Stimulated activated CD8-positive, alpha-beta memory T cell treated with anti-CD3 and anti-CD28 coated beads, Interleukin-4, amount 100 ng/mL, for 48 hours (primary cell): ENCODE data around the gene JMJD8.
"Not testable (repeated sequence)": the region's sequence is repeated elsewhere in the genome, so short reads cannot be mapped to it uniquely, and the experiment has no call there.

Source experiments
- DNase-seq: peaks from one replicate; pipeline ENCODE4 v3.0.0-alpha.2; 2020

Gene JMJD8

DNA sequence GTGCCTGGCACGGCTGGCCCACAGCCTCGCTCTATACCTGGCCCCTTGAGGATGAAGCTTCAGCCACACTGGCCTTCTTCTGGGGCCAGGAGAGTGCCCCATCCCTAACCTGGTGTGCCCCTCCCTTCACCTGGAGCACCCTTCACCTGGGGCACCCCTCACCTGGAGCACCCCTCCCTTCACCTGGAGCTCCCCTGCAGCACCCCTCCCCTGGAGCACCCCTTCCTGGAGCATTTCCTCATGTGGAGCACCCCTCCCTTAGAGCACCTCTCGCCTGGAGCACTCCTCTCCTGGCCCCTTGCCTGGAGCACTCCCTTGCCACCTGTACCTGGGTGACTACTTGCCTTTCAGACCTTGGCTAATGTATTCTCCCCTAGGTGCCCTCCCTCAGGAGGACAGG lies 23.9 kb upstream of the JMJD8 start:
- no peak for DNase-seq

DNA sequence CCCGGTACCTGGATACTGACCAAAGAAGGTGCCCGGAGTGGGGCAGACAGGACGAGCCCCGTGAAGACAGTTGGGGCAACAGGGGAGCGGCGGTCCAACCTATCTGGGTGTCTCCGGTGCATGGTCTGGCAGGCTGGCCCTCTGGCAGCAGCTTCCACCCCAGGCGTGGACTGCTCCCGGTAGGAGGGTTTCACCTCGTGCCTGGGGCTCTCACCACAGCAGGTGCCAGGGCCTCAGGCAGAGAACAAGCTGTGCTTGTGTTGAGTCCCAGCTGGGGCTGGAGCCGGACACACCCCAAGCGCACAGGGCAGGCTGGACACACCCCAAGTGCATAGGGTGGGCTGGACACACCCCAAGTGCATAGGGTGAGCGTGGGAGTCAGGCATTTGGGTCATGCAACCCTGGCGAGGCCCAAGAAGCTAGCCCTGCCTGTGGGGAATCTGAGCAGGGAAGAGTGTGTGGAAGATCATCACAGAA lies 23.0 kb upstream of the JMJD8 start:
- no peak for DNase-seq

DNA sequence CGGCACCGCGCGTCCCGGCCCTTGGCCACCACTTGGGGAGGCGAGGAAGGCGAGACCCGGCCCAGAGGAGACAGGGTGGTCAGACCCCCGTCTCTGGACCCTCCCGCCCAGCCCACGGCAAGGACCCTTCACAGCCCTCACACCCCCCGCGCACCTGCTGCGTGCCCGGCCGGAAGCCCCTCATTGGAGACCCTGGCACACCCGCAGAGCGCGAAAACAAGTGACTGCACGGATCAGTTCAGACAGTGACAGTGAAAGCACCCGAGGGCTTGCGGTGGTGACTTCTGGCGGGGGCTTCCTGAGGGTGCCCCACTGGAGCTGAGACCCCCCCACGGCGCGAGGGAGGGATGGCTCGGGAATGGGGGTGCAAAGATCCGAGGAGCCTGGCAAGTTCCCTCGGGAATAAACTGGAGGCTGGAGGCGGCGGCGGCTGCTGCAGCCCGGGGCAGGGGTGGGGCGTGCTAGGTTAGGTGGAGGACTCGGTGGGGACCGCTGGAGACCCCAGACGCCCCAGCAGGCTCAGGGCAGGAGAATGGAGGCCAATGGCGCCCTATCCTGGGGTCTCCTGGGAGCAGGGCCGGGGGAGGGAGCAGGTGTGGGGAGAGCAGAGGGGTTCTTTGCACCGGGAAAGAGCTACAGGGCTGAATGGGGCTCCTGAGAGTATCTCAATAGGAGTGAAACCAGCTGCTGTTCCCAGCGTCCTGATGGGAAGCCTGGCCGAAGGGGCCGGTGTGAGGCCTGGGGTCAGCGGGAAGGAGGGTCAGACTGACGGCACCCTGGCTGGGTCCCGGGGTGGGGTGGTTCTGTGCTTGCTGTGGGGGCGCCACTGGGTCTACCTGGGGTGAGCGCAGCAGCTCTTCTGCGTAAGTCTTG lies 22.3 kb upstream of the JMJD8 start:
- no peak for DNase-seq

DNA sequence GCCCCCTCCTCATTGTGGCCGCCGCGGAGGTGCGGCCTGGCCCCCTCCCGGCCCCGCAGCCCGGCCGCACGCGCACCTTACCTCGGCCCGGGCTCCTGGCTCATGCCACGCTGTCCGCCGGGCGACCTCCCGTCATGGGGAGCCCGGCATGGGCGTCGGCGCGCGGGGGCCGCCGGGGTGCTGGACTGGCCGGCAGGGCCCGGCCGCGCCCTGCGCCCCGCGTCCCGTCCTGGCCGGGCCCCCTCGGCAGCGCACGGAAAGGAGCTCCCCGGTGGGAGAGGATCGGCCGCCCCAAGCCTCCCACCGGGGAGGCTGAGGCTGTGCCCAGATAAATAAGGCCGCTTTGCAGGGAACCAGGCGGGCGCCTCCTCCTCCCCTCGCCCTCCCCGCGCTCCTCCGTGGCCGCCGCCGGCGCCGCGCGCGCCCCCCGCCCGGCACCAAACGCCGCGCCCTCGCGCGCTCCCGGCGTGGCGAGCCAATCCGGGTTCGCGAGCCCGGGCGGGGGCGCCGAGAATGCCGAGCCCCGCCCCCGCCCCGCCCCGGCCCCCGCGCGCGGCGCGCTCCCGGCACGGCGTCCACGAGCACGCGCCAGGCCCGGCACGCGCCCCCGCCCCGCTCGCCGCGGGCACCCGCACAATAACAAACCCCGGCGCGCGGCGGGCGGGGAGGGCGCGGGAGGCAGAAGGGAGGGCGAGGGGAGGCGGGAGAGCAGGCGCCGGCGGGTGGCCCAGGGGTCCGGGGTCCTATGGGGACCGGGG lies 21.5 kb upstream of the JMJD8 start, which contains the start of gene FBXL16:
TSS of gene FBXL16 (minus strand) at position 371 of the 758 bp plus-strand sequence. CDS start 8,396 bp downstream, outside the sequence.
- DNase-seq: no peak

DNA sequence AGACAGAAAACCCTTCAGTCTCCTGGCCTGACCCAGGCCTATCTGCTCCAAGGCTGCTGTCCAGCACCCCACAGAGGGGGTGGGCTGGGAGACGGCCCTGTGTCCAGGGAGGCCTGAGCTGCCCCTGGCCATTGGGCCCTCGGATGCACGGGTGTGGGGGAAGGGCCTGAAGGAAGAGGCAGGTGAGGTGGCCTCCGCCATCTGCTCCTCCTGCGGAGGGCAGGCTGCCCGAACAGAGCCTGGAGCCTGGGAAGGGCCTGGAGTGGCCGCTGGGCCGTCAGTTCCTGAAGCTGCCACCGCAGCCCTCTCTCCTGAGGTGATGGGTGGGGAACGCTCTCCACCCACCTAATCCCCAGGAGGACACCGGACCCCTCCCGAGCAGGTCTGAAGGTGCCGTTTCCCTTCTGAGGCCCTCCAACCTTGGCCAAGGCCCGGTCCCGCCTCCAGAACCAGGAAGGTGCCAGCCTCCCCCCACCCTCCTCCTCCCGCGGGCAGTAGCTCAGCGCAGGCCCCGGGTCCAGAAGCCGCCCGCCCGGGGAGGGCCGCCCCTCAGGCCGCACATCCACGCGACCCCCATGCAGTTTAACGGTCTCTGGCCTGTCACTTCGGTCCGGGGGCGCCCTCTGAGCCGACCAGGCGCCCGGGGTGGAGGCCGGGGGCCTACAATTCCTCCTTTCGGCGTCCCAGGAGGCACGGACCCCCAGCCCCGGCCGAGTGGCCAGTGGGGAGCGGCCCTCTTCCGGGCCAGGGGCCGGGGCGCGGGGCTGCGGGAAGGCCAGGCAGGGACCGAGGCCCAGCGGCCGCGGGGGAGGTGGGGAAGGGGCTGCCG lies 20.6 kb upstream of the JMJD8 start:
- DNase-seq: no peak

DNA sequence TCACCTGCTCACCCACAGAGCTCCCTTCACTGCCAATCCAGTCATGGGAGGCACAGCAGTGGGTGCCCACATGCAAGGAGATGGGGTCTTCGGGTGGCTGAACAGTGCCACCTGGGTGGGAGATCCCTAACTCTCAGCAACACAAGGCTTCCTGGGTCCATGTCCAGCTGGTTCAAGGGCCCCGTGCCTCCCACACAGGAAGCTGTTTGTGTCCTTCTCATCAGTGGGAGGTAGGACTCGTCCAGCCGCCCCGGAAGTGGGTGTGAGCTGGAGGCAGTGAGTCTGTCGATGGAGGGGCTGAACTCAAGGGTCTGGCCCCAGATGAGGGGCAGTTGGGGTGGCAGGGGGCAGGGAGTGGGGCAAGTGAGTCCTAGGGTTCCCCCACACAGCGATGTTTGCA lies 19.9 kb upstream of the JMJD8 start:
- no peak for DNase-seq

DNA sequence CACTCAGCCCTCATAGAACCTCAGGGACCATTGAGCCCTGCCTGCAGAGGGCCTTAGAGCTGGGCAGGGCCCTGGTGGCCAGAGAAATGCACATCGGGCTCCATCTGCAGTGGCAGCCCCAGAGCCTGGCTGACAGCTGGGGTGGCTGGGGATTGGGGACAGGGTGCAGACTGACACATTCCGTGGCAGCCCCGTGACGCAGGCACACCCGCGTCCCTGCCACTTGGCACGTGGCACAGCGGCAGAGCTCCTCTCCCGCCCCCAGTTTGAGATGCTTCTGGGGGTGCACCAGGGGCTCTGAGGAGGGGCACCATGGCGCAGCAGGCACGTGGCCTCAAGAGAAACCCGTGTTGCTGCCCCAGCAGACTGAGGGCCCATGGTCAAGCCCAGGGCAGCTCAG lies 19.3 kb upstream of the JMJD8 start:
- no peak for DNase-seq

DNA sequence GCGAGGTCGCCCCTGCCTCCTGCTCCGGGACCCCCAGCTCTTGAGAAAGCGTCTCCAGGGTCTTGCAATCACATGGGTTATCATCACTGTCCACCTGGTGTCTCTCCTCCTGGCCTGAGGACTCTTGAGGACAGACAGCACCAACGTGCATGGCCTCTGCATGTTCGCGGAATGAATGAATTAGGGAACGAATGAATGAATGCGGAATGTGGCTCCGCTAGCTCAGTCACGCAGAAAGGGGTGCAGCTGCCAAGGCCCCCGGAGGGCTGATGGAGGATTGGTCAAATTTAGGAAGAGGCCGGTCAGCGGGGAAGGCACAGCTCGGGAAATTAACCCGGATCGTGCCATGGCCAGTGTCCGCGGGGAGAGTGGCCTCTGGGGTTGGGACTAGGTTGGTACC lies 18.2 kb upstream of the JMJD8 start:
- DNase-seq: no peak

DNA sequence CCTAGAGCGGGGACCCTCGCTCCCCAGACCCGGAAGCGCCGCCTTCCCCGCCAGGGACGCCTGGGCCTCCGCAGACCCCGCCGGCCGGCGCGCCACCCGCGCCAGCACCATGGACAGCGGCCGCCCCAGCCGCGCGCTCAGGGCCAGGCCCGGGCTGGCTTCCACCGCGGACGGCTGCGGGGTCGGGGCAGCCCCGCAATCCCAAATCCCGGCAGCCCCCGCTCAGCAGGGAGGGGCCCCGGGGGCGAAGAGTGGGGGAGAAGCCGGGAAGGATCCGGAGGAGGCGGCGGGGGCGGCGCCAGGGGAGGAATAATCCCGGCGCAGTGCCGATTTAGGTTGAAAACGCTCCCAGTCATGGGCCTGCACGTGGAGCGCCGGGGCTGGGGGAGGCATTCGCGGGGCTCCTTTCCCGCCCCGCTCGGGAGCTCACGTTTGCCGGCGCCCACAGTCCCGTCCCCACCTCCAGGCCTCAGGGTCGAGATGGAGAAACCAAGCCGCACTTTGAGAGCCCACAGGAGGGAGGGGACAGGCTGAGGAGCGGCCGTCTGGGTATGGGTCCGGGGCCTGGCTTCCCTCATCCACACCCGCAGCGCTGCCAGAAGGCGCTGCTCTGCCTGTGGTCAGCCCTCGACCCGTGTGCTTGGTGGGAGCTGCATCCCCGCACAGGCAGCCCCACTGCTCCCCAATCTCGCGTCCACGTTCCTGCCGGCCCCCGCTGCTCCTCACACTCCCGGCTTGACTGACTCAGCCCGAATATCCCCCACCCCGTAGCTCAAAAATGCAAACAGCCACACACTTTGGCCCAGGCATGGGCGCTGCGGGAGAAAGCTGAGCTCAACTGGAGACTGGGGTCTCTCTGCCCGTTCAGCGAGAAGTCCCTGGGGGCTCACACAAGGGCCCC lies 16.8 kb upstream of the JMJD8 start:
- DNase-seq: peak; percentile 61

DNA sequence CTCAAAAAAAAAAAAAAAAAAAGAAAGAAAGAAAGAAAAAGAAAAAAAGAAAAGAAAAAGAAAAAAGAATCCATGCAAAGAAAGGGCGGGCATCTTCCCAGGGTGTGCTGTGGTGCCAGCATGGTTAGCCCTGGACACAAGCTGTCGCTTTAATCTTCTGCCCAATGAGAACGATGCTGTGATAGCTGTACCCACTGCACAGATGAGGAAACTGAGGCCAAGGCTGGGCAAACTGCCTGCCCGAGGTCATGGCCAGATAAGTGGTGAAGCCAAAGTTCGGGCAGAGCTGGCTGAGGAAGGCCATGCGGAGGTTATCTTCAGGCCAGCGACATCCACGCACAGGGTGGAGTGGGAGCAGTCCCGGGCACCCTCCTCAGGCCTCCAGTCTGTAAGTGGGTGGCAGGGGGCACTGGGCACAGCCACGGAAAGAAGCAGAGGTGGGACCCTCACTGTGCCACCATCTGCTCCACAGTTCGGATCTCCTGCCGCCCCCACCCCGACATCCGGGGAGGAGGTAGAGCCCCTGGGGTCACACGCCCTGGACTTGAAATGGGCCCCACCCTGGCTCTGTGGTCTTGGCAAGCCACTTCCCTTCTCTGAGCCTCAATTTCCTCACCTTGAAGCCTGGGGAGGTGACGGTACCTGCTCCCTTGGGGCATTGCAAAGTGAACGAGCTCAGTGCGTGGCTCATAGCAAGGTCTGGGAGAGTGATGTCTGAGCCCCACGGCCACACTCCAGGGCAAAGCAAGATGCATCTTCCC lies 15.0 kb upstream of the JMJD8 start:
- DNase-seq: no peak

DNA sequence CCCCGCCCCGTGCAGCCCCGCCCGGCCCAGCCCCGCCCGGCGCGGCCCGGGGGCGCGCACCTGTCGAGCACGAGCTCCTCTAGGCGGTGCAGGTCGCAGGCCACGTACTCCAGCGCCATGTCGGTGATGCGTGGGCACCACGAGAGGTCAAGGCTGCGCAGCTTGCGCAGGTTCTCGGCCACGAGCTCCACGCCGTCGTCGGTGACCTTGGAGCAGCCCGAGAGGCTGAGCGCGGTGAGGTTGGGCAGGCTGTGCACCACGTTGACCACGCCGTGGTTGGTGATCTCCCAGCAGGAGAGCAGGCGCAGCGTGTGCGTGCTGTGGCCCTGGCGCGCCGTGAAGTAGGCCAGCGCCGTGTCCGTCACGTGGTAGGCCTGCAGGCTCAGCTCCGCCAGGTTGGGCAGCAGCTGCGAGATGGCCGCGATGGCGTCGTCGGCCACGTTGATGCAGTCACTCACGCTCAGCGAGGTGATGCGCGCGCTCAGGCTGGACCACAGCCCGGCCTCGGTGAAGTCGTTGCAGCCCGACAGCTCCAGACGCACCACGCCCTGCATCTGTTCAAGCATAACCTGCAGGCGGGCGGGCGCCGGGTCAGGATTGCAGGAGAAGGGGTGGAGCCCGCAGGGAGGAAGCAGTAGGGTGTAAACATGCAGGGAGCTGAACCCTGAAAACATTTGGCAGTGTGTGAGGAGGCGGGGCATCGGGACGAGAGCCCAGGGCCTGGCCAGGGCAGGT lies 11.4 kb upstream of the JMJD8 start:
- peak; percentile 78 for DNase-seq

DNA sequence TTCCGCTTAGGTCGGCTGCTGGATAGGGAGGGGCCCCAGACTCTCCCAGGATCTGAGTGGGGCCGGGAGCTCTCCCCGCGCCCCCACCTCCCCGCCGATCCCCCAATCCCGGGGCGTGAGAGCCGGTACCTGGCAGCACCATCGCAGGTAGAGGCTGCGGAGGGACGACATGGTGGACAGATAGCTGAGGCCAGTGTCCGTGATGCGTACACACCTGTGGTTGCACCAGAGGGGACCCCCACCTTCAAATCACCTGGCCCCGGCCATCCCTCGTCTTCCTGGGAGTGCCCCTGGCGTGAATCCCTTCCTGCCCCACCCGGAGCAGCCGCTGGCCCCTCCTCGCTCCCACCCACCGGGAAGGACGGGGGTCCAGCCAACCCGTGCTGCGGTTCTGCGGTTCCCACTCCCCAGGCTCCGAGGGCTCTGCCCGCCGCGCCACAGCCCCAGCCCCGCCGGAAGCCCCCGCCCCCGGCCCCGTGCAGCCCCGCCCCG lies 10.8 kb upstream of the JMJD8 start:
- DNase-seq: no peak

DNA sequence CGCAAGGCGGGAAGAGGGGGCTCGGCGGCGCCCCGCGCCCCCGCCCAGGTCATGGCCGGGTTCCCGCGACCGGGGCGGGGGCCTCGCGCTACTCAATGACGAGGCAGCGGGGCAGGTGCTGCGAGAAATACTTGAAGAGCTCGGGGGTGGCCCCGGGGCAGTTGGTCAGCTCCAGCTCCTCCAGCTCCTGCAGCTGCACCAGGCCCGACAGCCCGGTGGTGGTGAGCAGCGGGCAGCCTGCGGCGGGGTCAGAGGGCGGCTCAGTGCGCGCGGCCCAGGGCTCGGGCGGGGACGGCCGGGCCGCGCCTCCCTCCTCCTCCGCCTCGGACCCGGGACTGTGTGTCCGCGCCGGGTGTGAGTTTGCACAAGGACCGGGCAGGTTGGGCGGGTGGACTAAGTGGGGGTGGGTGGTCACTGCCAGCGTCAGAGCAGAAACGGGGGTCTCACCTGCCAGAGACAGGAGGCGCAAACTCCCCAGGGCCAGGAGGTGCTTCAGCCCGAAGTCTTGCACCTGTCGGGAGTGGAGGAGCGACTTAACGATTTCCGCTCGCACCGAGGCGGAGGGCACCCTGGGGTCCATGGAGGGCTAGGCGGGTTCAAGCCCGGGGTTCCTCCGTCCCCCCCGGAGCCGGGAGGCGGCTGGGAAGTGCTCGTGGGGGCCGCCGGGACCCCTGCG lies 10.2 kb upstream of the JMJD8 start:
- DNase-seq: no peak

DNA sequence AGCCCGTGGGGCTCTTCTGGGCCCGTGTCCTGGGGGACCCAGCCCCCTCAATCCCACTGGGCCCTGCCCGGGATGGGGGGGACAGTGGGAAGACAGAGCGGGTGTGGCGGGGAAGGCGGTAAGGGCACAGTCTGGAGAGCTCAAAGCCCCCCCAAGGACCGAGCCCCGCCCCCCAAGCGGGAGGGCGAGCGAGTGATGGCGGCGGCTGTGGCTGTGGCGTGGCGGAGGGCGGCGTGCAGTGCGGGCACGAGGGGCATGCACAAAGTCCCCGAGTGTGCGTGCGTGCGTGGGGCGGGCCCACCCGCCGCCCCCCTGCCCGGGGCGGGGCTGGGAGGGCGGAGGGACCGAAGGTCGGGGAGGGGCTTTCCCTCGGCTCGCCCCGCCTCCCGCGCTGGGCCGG lies 9.6 kb upstream of the JMJD8 start:
- DNase-seq: no peak

DNA sequence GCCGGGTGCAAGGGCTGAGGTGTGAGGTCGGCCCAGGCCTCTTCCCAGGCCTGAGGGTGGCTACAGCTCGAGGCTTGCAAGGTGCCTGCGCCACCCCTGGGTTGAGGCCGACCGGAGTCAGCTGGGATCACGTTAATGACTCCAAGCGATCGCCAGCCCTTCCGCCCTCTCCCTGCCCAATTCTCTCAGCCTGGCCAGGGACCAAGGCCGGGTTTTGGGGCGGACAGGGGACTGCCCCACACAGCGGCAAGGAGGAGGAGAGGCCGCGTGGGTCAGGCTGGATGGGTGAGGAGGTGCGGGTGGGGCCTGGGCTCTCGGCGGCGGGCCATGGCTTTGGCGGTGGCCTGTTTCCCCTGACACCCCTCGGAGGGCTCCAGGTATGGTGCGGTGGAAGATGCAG lies 9.2 kb upstream of the JMJD8 start:
- DNase-seq: no peak

DNA sequence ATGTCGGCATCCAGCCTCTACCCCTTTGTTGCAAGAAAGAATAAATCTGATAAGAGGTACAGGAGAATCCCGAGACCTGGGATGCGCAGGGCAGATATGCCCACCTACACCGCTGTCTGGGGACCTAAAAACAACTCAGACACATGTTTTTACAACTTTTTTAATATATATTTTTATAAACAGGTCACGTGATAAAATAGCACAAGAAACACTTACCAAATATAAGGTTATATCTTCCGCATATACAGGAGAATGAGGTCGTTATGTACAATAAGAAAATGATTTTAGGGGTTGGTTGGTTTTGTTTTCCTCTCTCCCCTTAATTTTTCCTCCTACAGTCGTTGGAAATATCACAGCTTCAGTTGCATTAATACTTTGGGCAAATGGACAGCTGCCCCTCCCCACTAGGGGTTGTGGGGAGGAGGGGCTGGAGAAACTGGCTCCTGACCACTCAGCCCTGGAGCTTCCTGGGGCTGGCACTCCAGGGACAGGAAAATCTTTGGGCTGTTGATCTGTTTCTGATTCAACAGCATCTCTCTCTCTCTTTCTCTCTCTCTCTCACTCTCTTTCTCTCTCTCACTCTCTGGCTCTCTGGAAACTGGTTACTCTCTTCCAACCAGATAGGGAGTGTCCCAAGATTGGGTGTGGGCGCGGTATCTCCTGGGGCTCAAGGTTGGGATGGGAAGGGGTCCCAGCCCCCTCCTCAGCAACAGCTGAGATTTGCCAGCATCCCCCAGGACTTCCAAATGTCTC lies 8.4 kb upstream of the JMJD8 start:
- no peak for DNase-seq

DNA sequence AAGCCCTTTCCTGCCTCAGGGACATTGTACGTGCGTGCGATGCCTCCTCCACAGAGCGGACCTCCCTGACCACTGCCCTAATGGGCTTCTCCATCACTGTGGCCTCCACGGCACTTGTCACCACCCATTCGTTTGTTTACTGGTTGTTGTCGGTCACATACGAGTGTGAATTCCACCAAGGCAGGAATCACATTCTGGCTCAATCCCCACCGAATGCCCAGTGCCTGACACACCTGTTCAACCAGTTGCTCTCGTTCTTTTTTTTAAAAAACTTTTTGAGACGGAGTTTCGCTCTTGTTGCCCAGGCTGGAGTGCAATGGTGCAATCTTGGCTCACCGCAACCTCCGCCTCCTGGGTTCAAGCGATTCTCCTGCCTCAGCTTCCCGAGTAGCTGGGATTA lies 7.1 kb upstream of the JMJD8 start:
- DNase-seq: not testable (repeated sequence)

DNA sequence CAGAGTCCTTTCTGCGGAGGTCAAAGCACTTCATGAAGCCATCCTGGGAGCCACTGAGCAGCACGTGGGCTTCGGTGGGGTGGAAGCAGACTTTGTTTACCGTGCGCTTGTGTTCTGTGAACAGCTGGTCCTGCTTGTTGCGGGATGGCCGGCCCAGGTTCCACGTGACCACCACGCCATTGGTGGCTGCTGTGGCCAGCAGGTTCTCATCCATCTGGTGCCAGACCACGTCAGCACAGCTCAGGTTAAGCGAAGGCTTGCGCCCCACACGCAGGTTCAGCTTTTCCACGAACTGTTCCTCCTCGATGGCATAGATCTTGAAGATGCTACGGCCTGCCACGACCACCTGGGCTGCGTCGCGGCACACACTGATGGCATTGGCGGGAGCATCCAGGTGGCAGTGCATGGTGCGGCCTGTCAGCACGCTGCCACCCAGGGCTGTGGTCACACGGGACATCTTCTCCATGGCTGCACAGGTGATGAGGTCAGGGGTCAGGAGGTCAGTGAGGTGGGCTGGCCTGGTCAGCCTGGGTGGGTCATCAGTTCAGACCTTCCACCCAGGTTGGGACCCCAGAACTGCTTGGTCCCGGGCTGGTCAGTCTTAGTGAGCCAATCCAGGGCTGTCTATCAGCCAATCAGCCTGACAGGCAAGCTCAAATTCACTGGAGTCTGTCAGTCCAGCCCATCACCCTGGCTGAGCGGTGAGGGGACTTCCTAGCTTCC lies 5.2 kb upstream of the JMJD8 start:
- DNase-seq: no peak
